Esophagus (tissue), 2 donors: ENCODE results near the gene ICAM2. TPM values are rescaled to one million over a fixed set of nuclear protein-coding genes. Genes with fewer than 3 reads are reported as not detected.

Experiments
- H3K27ac ChIP-seq, 2 donors: one replicate each; pipeline ENCODE4 v1.5.1; 2013; ENCODE audit warnings: low read depth in 2 of 2, mild to moderate bottlenecking in 2 of 2, inconsistent platforms in 1 of 2, low read length in 1 of 2, moderate library complexity in 1 of 2
- H3K27me3 ChIP-seq, 2 donors: one replicate each; pipeline ENCODE4 v1.6.1; 2013; ENCODE audit warnings: low read length in 2 of 2, control low read depth in 1 of 2, mild to moderate bottlenecking in 1 of 2; ENCODE audit not compliant: insufficient read depth in 2 of 2, control insufficient read depth in 1 of 2
- H3K36me3 ChIP-seq, 2 donors: one replicate each; pipeline ENCODE4 v1.6.1; 2013; ENCODE audit warnings: low read length in 1 of 2; ENCODE audit not compliant: control insufficient read depth in 2 of 2, insufficient read depth in 2 of 2
- H3K4me1 ChIP-seq, 2 donors: one replicate each; pipeline ENCODE4 v1.6.1; 2013; ENCODE audit warnings: low read length in 1 of 2; ENCODE audit not compliant: control insufficient read depth in 2 of 2, insufficient read depth in 2 of 2
- H3K4me3 ChIP-seq, 2 donors: one replicate each; pipeline ENCODE4 v1.5.1; 2013; ENCODE audit warnings: low read length in 2 of 2, mild to moderate bottlenecking in 2 of 2, low read depth in 1 of 2, moderate library complexity in 1 of 2
- H3K9me3 ChIP-seq, 2 donors: one replicate each; pipeline ENCODE4 v1.6.1; 2013; ENCODE audit warnings: mild to moderate bottlenecking in 2 of 2, low read depth in 1 of 2, low read length in 1 of 2, moderate library complexity in 1 of 2; ENCODE audit not compliant: control insufficient read depth in 2 of 2, insufficient read depth in 1 of 2
- WGBS, 2 donors: extraction: QIAGEN DNeasy Blood & Tissue Kit; methylation state at CpG; one replicate each; pipeline ENCODE4 v1.1.7; 2013; 5-methylcytosine and 5-hydroxymethylcytosine counted together
- polyA plus RNA-seq, 2 donors: library from polyadenylated mRNA; stranded (reverse); fragments of 200-250 nt; gene quantifications; one replicate each; pipeline ENCODE4 v1.2.3, GENCODE V29; 2013
- donor health status: healthy with polysubstance abuse.
- donor health status: Bipolar disorder and iron deficiency.

Gene ICAM2
- polyA plus RNA-seq, 2 donors = 4.2 to 8.9 TPM

DNA sequence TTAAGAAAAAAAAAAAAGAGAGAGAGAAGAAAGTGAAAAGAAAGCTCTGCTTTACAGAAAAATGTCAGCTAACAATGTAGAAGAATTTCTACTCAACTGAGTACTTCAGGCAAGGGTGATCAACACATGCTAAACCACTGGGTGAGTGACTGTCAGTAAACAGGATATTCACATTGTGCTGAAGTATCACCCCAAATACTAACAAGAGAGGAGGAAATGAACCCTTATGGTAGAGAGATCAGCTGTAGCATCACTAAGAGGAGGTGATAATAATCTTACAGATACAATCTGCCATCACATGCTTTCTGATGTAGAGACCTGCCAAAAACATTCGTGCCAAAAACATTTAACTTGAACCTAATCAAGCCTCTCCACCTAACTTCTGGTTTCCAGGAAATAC lies 30.7 kb upstream of the ICAM2 start:
- Histone ChIP-seq H3K27me3 (no peaks in the 10 kb centered on the region), H3K4me3 (no peak overlapping the region), H3K4me1 (no peaks in the 10 kb centered on the region), H3K9me3 (no peaks in the 10 kb centered on the region), H3K36me3 (peaks cover 18 to 47% of the 10 kb centered on the region in 2 donors), H3K27ac (no peak overlapping the region)
- WGBS, 2 donors = 49 to 56% methylated on average over 1 of the region's 1 CpG

DNA sequence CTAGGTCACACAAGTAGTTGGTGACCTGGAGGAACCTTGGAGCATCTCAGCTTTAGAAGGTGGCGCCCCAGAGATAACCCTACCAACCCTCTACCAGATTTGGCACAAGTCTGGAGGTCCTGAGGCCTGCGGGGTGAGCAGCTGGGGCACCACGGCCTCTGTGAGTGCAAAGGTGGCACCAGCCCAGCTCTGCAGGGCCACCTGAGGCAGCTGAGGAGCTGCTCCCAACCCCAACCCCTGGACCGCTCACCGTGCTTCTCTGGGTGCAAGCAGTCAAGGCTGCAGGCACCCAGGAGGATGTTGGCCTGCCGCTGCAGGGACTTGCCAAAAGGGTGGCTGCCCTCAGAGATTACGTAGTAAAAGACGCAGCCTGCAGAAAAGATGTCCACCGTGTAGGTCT lies 28.4 kb upstream of the ICAM2 start:
- Histone ChIP-seq H3K27ac (no peak overlapping the region), H3K27me3 (no peaks in the 10 kb centered on the region), H3K4me3 (no peak overlapping the region), H3K36me3 (peaks cover 28 to 47% of the 10 kb centered on the region in 2 donors), H3K4me1 (no peaks in the 10 kb centered on the region), H3K9me3 (no peaks in the 10 kb centered on the region)
- 93 to 94% methylated on average over 9 of the region's 9 CpGs for WGBS, 2 donors

DNA sequence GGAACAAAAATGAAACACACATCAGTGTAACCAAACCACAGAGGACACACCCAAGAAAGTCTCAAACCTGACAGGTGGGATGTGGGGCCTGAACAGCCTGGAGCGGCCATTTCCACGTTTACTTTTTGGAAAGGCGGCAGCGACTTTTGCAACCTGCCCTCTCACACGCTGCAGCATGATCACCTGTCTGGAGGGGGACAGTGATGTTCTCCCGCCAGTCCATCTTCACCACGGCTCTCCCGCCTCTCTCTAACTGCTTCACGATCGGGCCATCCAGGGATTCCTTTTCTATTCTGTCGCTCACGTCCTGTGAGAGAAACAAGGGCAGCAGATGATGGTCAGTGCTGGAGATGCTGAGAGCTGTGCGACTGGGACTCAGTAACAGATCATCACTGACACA lies 24.7 kb upstream of the ICAM2 start:
- WGBS, 2 donors = 86% methylated on average over 13 of the region's 13 CpGs
- Histone ChIP-seq H3K9me3 (no peaks in the 10 kb centered on the region), H3K36me3 (peaks cover 26 to 56% of the 10 kb centered on the region in 2 donors), H3K4me3 (no peak overlapping the region), H3K4me1 (no peaks in the 10 kb centered on the region), H3K27me3 (no peaks in the 10 kb centered on the region), H3K27ac (no peak overlapping the region)

DNA sequence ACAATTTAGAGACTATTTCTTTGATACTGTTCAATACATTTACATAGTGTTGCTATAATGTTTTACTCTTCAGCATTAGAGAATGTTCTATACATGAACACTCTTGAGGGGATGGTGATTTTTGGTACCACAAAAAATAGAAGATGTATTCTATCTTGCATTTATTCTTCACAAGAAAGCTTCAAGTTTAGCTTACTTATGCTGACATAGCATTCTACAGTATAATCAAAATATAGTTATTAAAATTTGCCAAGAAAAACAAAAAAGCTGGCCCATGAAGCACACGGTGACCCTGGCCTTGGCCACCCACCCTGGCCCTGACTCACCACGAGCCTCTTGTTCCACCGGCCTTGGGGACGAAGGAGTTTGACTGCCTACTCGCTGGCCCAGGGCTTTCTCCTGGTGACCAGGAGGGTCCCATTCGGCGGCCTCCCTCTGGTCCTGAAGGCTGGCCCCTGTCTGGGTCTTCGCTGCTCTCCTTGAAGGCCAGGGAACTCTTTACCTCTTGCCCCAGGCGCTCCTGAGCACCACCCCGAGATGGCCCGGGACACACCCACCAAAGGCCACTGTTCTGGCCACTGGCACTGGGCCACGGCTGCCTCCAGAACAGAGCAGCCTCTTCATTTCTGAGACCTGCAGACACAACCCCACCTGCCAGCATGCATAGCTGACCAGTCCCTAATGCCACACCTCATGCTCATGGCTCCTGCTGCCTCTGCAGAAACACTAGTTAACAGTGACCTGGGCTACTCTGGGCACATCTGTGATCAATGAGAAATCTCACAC lies 22.5 kb upstream of the ICAM2 start:
- Histone ChIP-seq H3K27me3 (no peaks in the 10 kb centered on the region), H3K9me3 (no peaks in the 10 kb centered on the region), H3K4me1 (no peaks in the 10 kb centered on the region), H3K36me3 (peaks cover 18 to 46% of the 10 kb centered on the region in 2 donors), H3K4me3 (no peak overlapping the region), H3K27ac (no peak overlapping the region)
- WGBS, 2 donors = 84 to 89% methylated on average over 12 of the region's 12 CpGs

DNA sequence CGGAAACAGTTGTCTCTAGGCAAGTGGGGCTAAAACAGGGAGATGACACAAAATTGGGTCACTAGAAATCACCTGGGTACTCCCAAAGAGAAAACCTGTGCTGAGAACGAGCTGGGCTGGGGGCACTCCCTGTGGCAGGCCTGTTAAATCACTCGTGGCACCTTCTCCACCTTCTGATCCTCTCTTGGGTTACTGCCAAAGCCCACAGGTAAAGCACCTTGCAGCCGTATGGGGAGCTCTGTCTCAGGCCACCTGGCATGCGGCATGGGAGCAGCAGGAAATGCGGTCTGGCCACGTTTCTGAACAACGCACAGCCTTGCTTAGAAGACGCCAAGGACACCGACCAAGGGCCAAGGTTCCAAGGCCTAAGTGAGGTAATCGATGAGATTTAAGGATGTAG lies 21.5 kb upstream of the ICAM2 start:
- WGBS, 2 donors = 49 to 63% methylated on average over 11 of the region's 11 CpGs
- no peak overlapping the region for H3K4me3 ChIP-seq
- no peaks in the 10 kb centered on the region for H3K9me3 ChIP-seq
- H3K4me1 ChIP-seq = no peaks in the 10 kb centered on the region
- H3K36me3 ChIP-seq = peaks cover 18 to 46% of the 10 kb centered on the region in 2 donors
- no peaks in the 10 kb centered on the region for H3K27me3 ChIP-seq
- no peak overlapping the region for H3K27ac ChIP-seq

DNA sequence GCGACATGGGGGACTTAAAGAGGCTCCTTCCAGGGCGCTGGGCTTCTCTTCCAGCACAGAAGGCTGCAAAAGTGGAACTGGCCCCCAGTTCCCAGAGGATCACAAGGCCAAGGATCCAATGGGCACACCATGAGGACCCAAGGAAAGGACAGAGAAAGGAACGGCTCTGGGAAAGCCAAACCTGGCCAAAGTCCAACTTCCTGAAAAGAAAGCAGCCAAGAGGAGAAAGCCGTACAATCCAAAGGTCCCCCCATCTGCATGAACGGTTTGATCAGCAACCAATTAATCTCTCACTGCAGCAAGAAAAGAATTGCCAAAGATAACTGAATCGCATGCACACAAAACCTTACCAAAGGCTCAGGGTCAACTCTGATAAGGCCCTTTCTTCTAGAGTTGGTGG lies 19.8 kb upstream of the ICAM2 start:
- Histone ChIP-seq H3K27ac (no peak overlapping the region), H3K4me1 (no peaks in the 10 kb centered on the region), H3K4me3 (no peak overlapping the region), H3K9me3 (no peaks in the 10 kb centered on the region), H3K27me3 (no peaks in the 10 kb centered on the region), H3K36me3 (peaks cover 15 to 35% of the 10 kb centered on the region in 2 donors)
- 69 to 80% methylated on average over 6 of the region's 6 CpGs for WGBS, 2 donors

DNA sequence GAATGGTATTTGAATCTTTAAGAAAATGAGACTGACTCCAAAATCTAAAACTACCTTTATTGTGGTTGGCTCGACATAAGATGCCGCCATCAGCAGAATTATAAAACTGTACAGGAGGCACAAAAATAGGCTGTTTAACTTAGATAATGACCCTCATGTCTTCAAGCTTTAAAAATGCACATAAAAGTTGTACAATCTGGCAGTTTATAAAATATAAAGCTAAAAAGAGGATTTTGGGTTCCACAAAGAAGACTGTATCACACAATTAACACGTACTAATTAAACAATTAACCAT lies 18.6 kb upstream of the ICAM2 start:
- H3K27me3 ChIP-seq = no peaks in the 10 kb centered on the region
- H3K4me3 ChIP-seq = no peak overlapping the region
- H3K27ac ChIP-seq = no peak overlapping the region
- H3K9me3 ChIP-seq = no peaks in the 10 kb centered on the region
- H3K4me1 ChIP-seq = no peaks in the 10 kb centered on the region
- 91 to 94% methylated on average over 3 of the region's 3 CpGs for WGBS, 2 donors
- H3K36me3 ChIP-seq = peaks cover 8 to 26% of the 10 kb centered on the region in 2 donors

DNA sequence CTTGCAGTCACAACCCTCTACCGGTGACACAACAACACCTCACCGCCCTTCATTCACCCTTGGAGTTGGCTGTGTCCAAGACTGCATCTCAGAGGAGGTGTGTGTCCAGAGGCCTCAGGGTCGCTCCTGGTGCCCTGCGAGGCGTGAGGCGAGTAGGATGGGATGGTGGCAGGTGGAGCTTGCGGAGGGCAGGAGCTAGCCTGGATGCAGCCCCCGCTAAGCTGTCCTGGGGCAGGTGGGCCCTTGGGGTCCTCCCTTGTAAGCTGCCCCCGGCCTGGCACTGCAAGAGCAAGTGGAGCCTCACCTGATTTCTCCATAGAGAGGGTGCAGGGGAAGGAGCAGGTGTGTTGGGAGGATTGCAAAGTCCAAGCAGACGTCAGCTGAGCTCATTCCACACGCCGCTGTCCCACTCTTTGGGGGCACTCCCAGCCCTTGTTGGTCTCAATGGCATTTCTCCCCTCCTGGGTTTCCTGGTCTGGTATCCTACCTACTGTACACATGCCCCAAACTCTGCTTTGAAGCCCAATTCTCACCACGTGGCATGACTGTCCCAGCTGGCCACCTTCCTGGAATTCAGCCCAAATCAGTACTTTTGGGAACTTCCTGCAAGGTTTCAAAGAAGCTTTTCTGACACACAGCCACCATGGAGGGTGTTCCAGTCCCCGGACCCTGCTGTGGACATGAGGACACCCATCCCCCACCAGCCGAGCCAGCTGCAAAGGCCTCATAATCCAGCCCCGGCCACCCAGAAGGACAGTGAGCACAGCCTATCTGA lies 18.1 kb upstream of the ICAM2 start:
- no peaks in the 10 kb centered on the region for H3K27me3 ChIP-seq
- peaks cover 3 to 21% of the 10 kb centered on the region in 2 donors for H3K36me3 ChIP-seq
- no peak overlapping the region for H3K4me3 ChIP-seq
- 85 to 89% methylated on average over 16 of the region's 16 CpGs for WGBS, 2 donors
- H3K9me3 ChIP-seq = no peaks in the 10 kb centered on the region
- no peak overlapping the region for H3K27ac ChIP-seq
- H3K4me1 ChIP-seq = no peaks in the 10 kb centered on the region

DNA sequence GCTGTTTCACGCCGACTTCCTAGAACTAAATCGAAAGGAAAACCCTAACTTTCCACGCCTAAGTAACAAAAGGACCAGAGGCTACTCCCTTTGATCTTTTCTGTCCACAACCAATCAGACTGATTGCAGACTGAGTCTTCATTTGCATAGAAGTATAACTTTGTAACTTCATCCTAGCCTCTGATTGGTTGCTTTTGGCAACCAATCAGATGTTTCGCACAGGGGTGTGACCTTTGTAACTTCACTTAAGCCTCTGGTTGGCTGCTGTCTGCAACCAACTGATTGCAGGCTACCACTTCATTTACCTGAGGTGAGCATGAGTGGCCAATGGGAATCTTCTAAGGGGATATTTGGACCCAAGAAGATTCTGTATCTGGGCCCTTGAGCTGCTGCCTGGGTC lies 17.4 kb upstream of the ICAM2 start:
- Histone ChIP-seq H3K36me3 (peaks cover 0 to 13% of the 10 kb centered on the region in 2 donors), H3K27me3 (no peaks in the 10 kb centered on the region), H3K4me3 (no peak overlapping the region), H3K4me1 (no peaks in the 10 kb centered on the region), H3K27ac (no peak overlapping the region), H3K9me3 (no peaks in the 10 kb centered on the region)
- 96 to 98% methylated on average over 5 of the region's 5 CpGs for WGBS, 2 donors

DNA sequence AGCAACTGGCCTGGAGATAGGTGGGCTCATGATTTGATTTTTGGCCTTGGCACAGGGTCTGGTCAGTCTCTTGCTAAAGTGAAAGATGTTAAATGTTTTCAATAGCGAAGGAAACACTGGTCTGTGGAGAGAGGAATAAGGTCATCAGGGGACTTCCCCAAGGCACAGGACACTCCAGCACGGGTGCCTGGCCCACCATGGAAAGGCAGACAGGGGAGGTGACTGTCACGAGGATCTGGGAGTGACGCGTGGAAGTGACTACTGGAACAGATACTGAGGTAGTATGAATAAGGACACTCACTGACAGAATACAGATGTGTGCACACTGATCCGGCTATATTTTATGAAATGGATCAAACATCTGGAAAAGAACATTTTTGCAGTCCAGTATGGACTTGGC lies 16.7 kb upstream of the ICAM2 start:
- no peak overlapping the region for H3K4me3 ChIP-seq
- H3K27ac ChIP-seq = no peak overlapping the region
- peaks cover 0 to 13% of the 10 kb centered on the region in 2 donors for H3K36me3 ChIP-seq
- 85 to 91% methylated on average over 6 of the region's 6 CpGs for WGBS, 2 donors
- no peaks in the 10 kb centered on the region for H3K27me3 ChIP-seq
- H3K4me1 ChIP-seq = no peaks in the 10 kb centered on the region
- H3K9me3 ChIP-seq = no peaks in the 10 kb centered on the region
